Caco-2 (cell line): ENCODE data around the gene TOX3. TPM values are rescaled to one million over a fixed set of nuclear protein-coding genes. Genes with fewer than 3 reads are reported as not detected.

Source experiments
- BruUV-seq: library from RNA; stranded (reverse); fragments of 400-500 nt; replicated peaks from 2 replicates; lab custom pipeline; 2021; lab: Mats Ljungman, UMichigan
- CTCF ChIA-PET: fragments of 300-600 bp; sonication (Branson Sonifier 250); formaldehyde crosslinking; loops from one replicate; lab custom pipeline; 2022; ENCODE audit warnings: antibody characterized with exemption; lab: Charles Lee
- POLR2A ChIA-PET: fragments of 300-600 bp; sonication (Branson Sonifier 250); formaldehyde crosslinking; loops from one replicate; lab custom pipeline; 2022; ENCODE audit warnings: antibody characterized with exemption; lab: Charles Lee
- DNase-seq, 2 experiments: peaks; one replicate each; pipeline versions ENCODE4 v3.0.0 to v3.0.0-alpha.2; 2020 to 2022
- H3K27me3 ChIP-seq: replicated peaks from 2 replicates; pipeline ENCODE4 v1.6.0; 2011; ENCODE audit warnings: low read length; ENCODE audit not compliant: control insufficient read depth, insufficient read depth
- H3K36me3 ChIP-seq: 2 replicates; pipeline ENCODE4 v1.5.1; 2011; ENCODE audit warnings: low read length; ENCODE audit not compliant: control insufficient read depth, insufficient read depth
- H3K4me1 ChIP-seq: fragments of 250-450 bp; sonication (Bioruptor Pico); 2 replicates; pipeline ENCODE4 v1.5.1; 2020; ENCODE audit warnings: mild to moderate bottlenecking
- H3K4me3 ChIP-seq: 2 replicates; pipeline ENCODE4 v1.5.1; 2011; ENCODE audit warnings: low read depth, mild to moderate bottlenecking, control low read depth, low read length
- H3K9me3 ChIP-seq: fragments of 250-450 bp; sonication (Bioruptor Pico); 2 replicates; pipeline ENCODE4 v1.5.1; 2020; ENCODE audit warnings: mild to moderate bottlenecking, moderate library complexity
- H3K27ac Mint-ChIP-seq: one replicate; pipeline ENCODE4 v1.8.0; 2022; ENCODE audit warnings: mixed read lengths; ENCODE audit not compliant: unreplicated experiment
- H3K27me3 Mint-ChIP-seq: one replicate; pipeline ENCODE4 v1.8.0; 2022; ENCODE audit warnings: mixed read lengths; ENCODE audit not compliant: insufficient read depth, unreplicated experiment
- H3K36me3 Mint-ChIP-seq: one replicate; pipeline ENCODE4 v1.8.0; 2022; ENCODE audit warnings: mild to moderate bottlenecking, mixed read lengths; ENCODE audit not compliant: insufficient read depth, unreplicated experiment
- H3K4me1 Mint-ChIP-seq: one replicate; pipeline ENCODE4 v1.8.0; 2022; ENCODE audit warnings: low read depth, mixed read lengths; ENCODE audit not compliant: unreplicated experiment
- H3K4me3 Mint-ChIP-seq: one replicate; pipeline ENCODE4 v1.8.0; 2022; ENCODE audit warnings: mild to moderate bottlenecking, moderate library complexity, mixed read lengths; ENCODE audit not compliant: unreplicated experiment
- H3K9me3 Mint-ChIP-seq: one replicate; pipeline ENCODE4 v1.8.0; 2022; ENCODE audit warnings: mixed read lengths; ENCODE audit not compliant: unreplicated experiment
- intact Hi-C: fragments of 100-400 bp; cut with micrococcal nuclease; formaldehyde crosslinking; loops from one replicate; pipeline ENCODE4 v1.10.0; 2022; ENCODE audit not compliant: unreplicated experiment
- total RNA-seq: library from RNA; stranded (reverse); gene quantifications from 2 replicates; pipeline ENCODE4 v1.2.3, GENCODE V29; 2022
- TF ChIP-seq, protein P1 (sequence below), 2 experiments: fragments of 200-600 bp in 1 of 2; IDR thresholded peaks; 1 replicate in 1 of 2; 2 replicates in 1 of 2; pipeline versions ENCODE4 v1.5.1 to v1.8.0; 2011 to 2022; ENCODE audit warnings: antibody characterized with exemption in 1 of 2, control low read depth in 1 of 2, inconsistent platforms in 1 of 2, low read depth in 1 of 2, low read length in 1 of 2, mild to moderate bottlenecking in 1 of 2, moderate library complexity in 1 of 2; ENCODE audit not compliant: insufficient read depth in 1 of 2, severe bottlenecking in 1 of 2, unreplicated experiment in 1 of 2

Gene TOX3
- total RNA-seq, 1 experiment from 2014 or later: 3.6 TPM

DNA sequence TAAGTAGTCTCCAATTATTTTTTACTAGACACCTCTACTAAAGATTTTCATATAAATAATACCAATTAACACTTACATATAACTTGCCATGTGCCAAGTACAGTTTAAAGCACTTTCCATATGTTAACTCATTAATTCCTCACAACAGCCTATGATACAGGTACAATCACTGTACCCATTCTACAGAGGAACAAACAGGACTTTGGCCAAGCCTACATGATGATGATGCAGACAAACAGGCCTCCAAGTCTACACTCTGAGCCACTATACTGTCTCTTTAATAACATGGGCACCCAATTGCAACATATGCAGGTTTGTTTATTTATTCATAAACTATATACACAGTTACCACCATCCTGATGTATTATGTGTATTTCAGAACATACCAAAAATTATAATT, 46.0 kb downstream of the TOX3 start:
- no peak overlapping the region for H3K4me3 ChIP-seq
- ChIA-PET POLR2A (no interaction called here), CTCF (no interaction called here)
- Mint-ChIP-seq H3K9me3 (peaks cover 6% of the 10 kb centered on the region), H3K4me1 (peaks cover 7% of the 10 kb centered on the region), H3K36me3 (no peaks in the 10 kb centered on the region), H3K27me3 (no peaks in the 10 kb centered on the region), H3K4me3 (no peak overlapping the region), H3K27ac (no peak overlapping the region)
- intact Hi-C loops: no loop called here
- H3K36me3 ChIP-seq: no peaks in the 10 kb centered on the region
- no peaks in the 10 kb centered on the region for H3K27me3 ChIP-seq
- no peak for DNase-seq
- BruUV-seq: no TSS peak
- H3K4me1 ChIP-seq: peaks cover 6% of the 10 kb centered on the region
- no peaks in the 10 kb centered on the region for H3K9me3 ChIP-seq
- TF ChIP-seq, protein P1, sequence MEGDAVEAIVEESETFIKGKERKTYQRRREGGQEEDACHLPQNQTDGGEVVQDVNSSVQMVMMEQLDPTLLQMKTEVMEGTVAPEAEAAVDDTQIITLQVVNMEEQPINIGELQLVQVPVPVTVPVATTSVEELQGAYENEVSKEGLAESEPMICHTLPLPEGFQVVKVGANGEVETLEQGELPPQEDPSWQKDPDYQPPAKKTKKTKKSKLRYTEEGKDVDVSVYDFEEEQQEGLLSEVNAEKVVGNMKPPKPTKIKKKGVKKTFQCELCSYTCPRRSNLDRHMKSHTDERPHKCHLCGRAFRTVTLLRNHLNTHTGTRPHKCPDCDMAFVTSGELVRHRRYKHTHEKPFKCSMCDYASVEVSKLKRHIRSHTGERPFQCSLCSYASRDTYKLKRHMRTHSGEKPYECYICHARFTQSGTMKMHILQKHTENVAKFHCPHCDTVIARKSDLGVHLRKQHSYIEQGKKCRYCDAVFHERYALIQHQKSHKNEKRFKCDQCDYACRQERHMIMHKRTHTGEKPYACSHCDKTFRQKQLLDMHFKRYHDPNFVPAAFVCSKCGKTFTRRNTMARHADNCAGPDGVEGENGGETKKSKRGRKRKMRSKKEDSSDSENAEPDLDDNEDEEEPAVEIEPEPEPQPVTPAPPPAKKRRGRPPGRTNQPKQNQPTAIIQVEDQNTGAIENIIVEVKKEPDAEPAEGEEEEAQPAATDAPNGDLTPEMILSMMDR (IDR thresholded peaks at IDR 0.05; ENCODE audit: insufficient read depth in 1 of 2, low read depth in 1 of 2, low read length in 1 of 2, severe bottlenecking in 1 of 2, unreplicated experiment in 1 of 2): no peak

DNA sequence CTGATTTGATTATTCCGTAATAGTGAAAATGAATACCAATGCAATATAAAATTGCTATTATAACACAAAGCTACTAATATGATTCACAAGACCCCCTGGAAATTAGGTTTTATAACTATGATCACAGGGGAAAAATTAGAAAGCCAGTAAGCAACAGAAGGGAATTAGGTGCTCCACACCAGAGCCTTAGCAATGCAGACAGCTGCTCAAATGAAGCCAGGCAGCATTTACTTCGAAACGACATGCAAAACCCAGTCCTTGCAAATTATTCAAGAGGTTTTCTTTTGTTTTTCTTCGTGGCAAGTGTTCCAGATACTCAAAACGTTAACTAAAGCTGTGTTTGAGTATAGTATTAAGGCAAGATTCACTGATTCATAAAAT, 47.9 kb downstream of the TOX3 start:
- no peaks in the 10 kb centered on the region for H3K27me3 ChIP-seq
- H3K4me1 ChIP-seq: peaks cover 9% of the 10 kb centered on the region
- Mint-ChIP-seq H3K9me3 (peaks cover under 1% of the 10 kb centered on the region), H3K36me3 (peaks cover 6% of the 10 kb centered on the region), H3K4me3 (no peak overlapping the region), H3K27ac (no peak overlapping the region), H3K27me3 (no peaks in the 10 kb centered on the region), H3K4me1 (peaks cover 22% of the 10 kb centered on the region)
- intact Hi-C loops: no loop called here
- CTCF ChIA-PET: no interaction called here
- BruUV-seq: no TSS peak
- POLR2A ChIA-PET: no interaction called here
- TF ChIP-seq, protein P1 (IDR thresholded peaks at IDR 0.05; ENCODE audit: insufficient read depth in 1 of 2, low read depth in 1 of 2, low read length in 1 of 2, severe bottlenecking in 1 of 2, unreplicated experiment in 1 of 2): no peak
- 0 out of 2 replicates have a peak, but pooled peaks cover 2% of the 10 kb centered on the region for H3K36me3 ChIP-seq
- H3K9me3 ChIP-seq: no peaks in the 10 kb centered on the region
- DNase-seq: no peak
- H3K4me3 ChIP-seq: no peak overlapping the region

DNA sequence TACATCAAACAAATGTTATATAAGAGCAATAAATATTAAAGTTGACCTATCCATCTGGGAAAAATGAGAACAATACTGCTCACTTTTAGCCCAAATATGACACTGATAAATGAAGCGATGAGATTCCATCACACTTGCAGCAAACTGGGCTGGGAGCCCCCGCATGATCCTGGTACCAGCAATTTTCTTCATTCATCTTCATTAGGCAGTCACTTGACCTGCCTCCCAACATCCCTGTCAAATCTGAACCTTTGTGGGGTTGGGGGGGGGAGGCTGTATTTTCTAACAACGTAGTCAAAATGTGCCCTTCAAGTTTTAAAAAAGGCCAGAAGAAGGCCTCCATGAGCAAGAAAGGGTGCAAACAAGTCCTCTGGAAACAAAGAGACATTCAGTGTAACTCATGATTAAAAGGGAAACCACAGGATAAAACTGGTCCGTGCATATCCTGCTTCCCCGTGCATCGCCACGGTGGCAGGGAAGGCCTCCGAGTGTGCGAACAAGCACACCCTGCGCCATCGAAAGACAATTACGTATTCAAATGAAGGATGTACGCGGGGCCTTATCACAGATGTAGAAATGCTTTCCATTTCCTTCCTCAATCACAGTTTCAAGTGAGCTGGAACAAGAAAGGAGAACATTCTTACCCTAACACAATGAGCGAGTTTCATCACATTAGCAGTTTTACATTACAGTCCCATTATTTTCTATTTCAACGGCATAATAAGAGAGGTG, 48.4 kb downstream of the TOX3 start:
- Histone ChIP-seq H3K9me3 (no peaks in the 10 kb centered on the region), H3K36me3 (0 out of 2 replicates have a peak, but pooled peaks cover 2% of the 10 kb centered on the region), H3K4me1 (peaks cover 14% of the 10 kb centered on the region), H3K27me3 (no peaks in the 10 kb centered on the region), H3K4me3 (no peak overlapping the region)
- Mint-ChIP-seq H3K4me1 (peaks cover 28% of the 10 kb centered on the region), H3K27me3 (no peaks in the 10 kb centered on the region), H3K9me3 (no peaks in the 10 kb centered on the region), H3K4me3 (no peak overlapping the region), H3K36me3 (peaks cover 6% of the 10 kb centered on the region), H3K27ac (no peak overlapping the region)
- ChIA-PET POLR2A (no interaction called here), CTCF (no interaction called here)
- BruUV-seq: no TSS peak
- DNase-seq: no peak
- intact Hi-C loops: no loop called here
- TF ChIP-seq, protein P1 (IDR thresholded peaks at IDR 0.05; ENCODE audit: insufficient read depth in 1 of 2, low read depth in 1 of 2, low read length in 1 of 2, severe bottlenecking in 1 of 2, unreplicated experiment in 1 of 2): no peak
